ENCODE results near the gene BMP7. TPM values are rescaled to one million over a fixed set of nuclear protein-coding genes. Genes with fewer than 3 reads are reported as not detected.

Gene BMP7
- total and polyA plus RNA-seq, 2 of the 13 experiments (the other 11 are each of a cell fraction or from before 2014, with no cell fraction given): not detected

DNA sequence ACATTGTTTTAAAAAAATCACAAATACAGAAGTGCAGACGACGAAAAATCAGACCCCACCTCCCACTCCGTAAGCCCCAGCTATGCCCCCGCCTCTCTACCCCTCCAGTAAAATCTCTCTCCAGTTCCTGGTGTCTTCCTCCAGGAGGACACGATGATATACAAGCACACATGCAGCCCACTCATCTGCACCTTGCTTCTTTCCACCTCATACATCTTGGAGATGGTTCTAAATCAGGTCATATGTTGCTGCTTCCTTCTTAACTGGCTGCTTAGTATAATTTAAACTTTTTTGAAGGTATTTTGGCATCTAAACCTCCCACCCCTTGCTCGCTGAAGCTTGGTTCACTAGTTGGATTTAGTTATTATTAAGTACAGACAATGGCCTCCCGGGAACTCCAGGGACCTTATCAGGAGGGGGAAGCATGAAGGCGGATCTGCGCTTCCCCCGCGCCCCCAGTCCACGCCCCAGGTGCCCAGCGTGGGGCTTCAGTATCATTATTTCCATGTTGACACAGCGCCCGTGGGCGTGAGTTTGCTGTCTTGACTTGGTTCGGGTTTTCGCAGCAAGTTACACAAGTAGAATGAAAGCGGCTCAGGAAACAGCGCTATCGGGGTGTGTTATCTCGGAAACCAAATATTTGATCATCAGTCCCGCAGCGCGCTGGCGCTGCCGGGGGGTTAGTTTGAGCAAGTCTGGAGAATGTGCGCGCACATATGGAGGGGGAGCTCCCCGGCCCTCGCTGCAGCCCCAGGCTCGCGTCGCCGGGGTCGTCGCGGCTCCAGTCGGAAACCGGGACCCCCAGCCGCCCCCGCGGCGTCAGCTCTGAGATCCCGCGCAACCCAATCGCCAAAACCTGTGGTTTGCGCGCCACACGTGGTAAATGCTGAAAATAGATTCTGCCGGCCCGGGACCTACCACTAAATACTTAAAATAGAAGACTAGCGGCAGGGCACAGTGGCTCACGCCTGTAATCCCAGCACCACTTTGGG, 2.3 kb downstream of the BMP7 start (continued):
- no peak for TF ChIP-seq HNRNPK (IDR thresholded peaks at IDR 0.05; ENCODE audit: low read depth, low read length, poor library complexity, severe bottlenecking)
- TF ChIP-seq, protein P1, sequence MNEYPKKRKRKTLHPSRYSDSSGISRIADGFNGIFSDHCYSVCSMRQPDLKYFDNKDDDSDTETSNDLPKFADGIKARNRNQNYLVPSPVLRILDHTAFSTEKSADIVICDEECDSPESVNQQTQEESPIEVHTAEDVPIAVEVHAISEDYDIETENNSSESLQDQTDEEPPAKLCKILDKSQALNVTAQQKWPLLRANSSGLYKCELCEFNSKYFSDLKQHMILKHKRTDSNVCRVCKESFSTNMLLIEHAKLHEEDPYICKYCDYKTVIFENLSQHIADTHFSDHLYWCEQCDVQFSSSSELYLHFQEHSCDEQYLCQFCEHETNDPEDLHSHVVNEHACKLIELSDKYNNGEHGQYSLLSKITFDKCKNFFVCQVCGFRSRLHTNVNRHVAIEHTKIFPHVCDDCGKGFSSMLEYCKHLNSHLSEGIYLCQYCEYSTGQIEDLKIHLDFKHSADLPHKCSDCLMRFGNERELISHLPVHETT (CRISPR knock-in tag; conservative IDR thresholded peaks at IDR 0.05): no peak
- no peak for TF ChIP-seq ZNF496 (CRISPR knock-in tag; IDR thresholded peaks at IDR 0.05; ENCODE audit: insufficient replicate concordance)
- TF ChIP-seq, protein P2, sequence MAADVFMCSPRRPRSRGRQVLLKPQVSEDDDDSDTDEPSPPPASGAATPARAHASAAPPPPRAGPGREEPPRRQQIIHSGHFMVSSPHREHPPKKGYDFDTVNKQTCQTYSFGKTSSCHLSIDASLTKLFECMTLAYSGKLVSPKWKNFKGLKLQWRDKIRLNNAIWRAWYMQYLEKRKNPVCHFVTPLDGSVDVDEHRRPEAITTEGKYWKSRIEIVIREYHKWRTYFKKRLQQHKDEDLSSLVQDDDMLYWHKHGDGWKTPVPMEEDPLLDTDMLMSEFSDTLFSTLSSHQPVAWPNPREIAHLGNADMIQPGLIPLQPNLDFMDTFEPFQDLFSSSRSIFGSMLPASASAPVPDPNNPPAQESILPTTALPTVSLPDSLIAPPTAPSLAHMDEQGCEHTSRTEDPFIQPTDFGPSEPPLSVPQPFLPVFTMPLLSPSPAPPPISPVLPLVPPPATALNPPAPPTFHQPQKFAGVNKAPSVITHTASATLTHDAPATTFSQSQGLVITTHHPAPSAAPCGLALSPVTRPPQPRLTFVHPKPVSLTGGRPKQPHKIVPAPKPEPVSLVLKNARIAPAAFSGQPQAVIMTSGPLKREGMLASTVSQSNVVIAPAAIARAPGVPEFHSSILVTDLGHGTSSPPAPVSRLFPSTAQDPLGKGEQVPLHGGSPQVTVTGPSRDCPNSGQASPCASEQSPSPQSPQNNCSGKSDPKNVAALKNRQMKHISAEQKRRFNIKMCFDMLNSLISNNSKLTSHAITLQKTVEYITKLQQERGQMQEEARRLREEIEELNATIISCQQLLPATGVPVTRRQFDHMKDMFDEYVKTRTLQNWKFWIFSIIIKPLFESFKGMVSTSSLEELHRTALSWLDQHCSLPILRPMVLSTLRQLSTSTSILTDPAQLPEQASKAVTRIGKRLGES (CRISPR knock-in tag; IDR thresholded peaks at IDR 0.05; ENCODE audit: borderline replicate concordance): no peak
- no peak for TF ChIP-seq ZNF709 (CRISPR knock-in tag; IDR thresholded peaks at IDR 0.05)
- no peak for TF ChIP-seq SIN3A (IDR thresholded peaks at IDR 0.05; ENCODE audit: borderline replicate concordance, low read depth, low read length)
- TF ChIP-seq, protein P3, sequence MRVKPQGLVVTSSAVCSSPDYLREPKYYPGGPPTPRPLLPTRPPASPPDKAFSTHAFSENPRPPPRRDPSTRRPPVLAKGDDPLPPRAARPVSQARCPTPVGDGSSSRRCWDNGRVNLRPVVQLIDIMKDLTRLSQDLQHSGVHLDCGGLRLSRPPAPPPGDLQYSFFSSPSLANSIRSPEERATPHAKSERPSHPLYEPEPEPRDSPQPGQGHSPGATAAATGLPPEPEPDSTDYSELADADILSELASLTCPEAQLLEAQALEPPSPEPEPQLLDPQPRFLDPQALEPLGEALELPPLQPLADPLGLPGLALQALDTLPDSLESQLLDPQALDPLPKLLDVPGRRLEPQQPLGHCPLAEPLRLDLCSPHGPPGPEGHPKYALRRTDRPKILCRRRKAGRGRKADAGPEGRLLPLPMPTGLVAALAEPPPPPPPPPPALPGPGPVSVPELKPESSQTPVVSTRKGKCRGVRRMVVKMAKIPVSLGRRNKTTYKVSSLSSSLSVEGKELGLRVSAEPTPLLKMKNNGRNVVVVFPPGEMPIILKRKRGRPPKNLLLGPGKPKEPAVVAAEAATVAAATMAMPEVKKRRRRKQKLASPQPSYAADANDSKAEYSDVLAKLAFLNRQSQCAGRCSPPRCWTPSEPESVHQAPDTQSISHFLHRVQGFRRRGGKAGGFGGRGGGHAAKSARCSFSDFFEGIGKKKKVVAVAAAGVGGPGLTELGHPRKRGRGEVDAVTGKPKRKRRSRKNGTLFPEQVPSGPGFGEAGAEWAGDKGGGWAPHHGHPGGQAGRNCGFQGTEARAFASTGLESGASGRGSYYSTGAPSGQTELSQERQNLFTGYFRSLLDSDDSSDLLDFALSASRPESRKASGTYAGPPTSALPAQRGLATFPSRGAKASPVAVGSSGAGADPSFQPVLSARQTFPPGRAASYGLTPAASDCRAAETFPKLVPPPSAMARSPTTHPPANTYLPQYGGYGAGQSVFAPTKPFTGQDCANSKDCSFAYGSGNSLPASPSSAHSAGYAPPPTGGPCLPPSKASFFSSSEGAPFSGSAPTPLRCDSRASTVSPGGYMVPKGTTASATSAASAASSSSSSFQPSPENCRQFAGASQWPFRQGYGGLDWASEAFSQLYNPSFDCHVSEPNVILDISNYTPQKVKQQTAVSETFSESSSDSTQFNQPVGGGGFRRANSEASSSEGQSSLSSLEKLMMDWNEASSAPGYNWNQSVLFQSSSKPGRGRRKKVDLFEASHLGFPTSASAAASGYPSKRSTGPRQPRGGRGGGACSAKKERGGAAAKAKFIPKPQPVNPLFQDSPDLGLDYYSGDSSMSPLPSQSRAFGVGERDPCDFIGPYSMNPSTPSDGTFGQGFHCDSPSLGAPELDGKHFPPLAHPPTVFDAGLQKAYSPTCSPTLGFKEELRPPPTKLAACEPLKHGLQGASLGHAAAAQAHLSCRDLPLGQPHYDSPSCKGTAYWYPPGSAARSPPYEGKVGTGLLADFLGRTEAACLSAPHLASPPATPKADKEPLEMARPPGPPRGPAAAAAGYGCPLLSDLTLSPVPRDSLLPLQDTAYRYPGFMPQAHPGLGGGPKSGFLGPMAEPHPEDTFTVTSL (CRISPR knock-in tag; IDR thresholded peaks at IDR 0.05; ENCODE audit: borderline replicate concordance): peak; percentile 49; the same call in 1 of the 2 replicates
- no peak for TF ChIP-seq HOXA7 (CRISPR knock-in tag; IDR thresholded peaks at IDR 0.05)
- TF ChIP-seq ZBTB7B (CRISPR knock-in tag; IDR thresholded peaks at IDR 0.05): peak; percentile 85
- no peak for TF ChIP-seq ZNF205 (CRISPR knock-in tag; IDR thresholded peaks at IDR 0.05)
- TF ChIP-seq, protein P4, sequence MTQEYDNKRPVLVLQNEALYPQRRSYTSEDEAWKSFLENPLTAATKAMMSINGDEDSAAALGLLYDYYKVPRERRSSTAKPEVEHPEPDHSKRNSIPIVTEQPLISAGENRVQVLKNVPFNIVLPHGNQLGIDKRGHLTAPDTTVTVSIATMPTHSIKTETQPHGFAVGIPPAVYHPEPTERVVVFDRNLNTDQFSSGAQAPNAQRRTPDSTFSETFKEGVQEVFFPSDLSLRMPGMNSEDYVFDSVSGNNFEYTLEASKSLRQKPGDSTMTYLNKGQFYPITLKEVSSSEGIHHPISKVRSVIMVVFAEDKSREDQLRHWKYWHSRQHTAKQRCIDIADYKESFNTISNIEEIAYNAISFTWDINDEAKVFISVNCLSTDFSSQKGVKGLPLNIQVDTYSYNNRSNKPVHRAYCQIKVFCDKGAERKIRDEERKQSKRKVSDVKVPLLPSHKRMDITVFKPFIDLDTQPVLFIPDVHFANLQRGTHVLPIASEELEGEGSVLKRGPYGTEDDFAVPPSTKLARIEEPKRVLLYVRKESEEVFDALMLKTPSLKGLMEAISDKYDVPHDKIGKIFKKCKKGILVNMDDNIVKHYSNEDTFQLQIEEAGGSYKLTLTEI (CRISPR knock-in tag; conservative IDR thresholded peaks at IDR 0.05): no peak
